Endothelial cell of umbilical vein (primary cell): ENCODE measurements around the gene EIF3I.
A peak's percentile ranks its signal among the peaks of the same experiment; 100 is the strongest.

Source experiments
- CTCF ChIP-seq, 2 donors: IDR thresholded peaks; 1 replicate in 1 of 2; 2 replicates in 1 of 2; pipeline ENCODE4 v1.5.1; 2011; ENCODE audit warnings: low read length in 2 of 2, mild to moderate bottlenecking in 2 of 2, moderate library complexity in 2 of 2, control low read depth in 1 of 2, inconsistent platforms in 1 of 2, low read depth in 1 of 2; ENCODE audit not compliant: insufficient read depth in 1 of 2; ENCODE audit errors: extremely low read depth in 1 of 2
- EZH2 ChIP-seq: IDR thresholded peaks from 2 replicates; pipeline ENCODE4 v1.6.1; 2012; ENCODE audit warnings: borderline replicate concordance, low read depth, mild to moderate bottlenecking, moderate library complexity, low read length, inconsistent platforms; ENCODE audit not compliant: severe bottlenecking
- FOS ChIP-seq: IDR thresholded peaks from 2 replicates; pipeline ENCODE4 v1.6.1; 2011; ENCODE audit warnings: mild to moderate bottlenecking, low read length, moderate library complexity, borderline replicate concordance; ENCODE audit not compliant: insufficient read depth
- GATA2 ChIP-seq: IDR thresholded peaks from 2 replicates; pipeline ENCODE4 v1.7.0; 2011; ENCODE audit warnings: low read depth, mild to moderate bottlenecking, moderate library complexity, mixed read lengths, low read length; ENCODE audit not compliant: insufficient read length, insufficient read depth
- MAX ChIP-seq: IDR thresholded peaks from 2 replicates; pipeline ENCODE4 v1.6.1; 2011; ENCODE audit not compliant: insufficient read depth, insufficient read length
- POLR2A ChIP-seq: IDR thresholded peaks from 2 replicates; pipeline ENCODE4 v1.6.1; 2012; ENCODE audit warnings: low read depth, mild to moderate bottlenecking, control low read depth, low read length
- POLR2AphosphoS5 ChIP-seq: IDR thresholded peaks from 2 replicates; pipeline ENCODE4 v1.6.1; 2012; ENCODE audit warnings: low read depth, mild to moderate bottlenecking, control low read depth, low read length, moderate library complexity; ENCODE audit not compliant: insufficient read depth

- TF ChIP-seq CTCF (IDR thresholded peaks at IDR 0.05; ENCODE audit: extremely low read depth in 1 of 2, insufficient read depth in 1 of 2, low read depth in 1 of 2, low read length in 2 of 2) (no peak), EZH2 (no peak), MAX (no peak), POLR2A (no peak), FOS (no peak), POLR2AphosphoS5 (no peak), GATA2 (peak; percentile 11)
These were observed 20.2 kb downstream of the EIF3I start for GRCh38 chr1:32242341-32242851.
